Gastrocnemius medialis (tissue), 4 donors: ENCODE results near the gene MYH13. TPM values are rescaled to one million over a fixed set of nuclear protein-coding genes. Genes with fewer than 3 reads are reported as not detected.

Experiments used
- ATAC-seq, 2 donors: fragments of 150-250 bp; one replicate each; pipeline ENCODE4 v1.9.1; 2016
- DNase-seq, 2 donors: peaks; one replicate each; pipeline ENCODE4 v3.0.0-alpha.2; 2019
- H3K27ac ChIP-seq, 4 donors: fragments of 200-600 bp; sonication (generic); 1 replicate in 1 of 4; 2 replicates in 3 of 4; pipeline ENCODE4 v1.5.1; 2016 to 2018; ENCODE audit warnings: mild to moderate bottlenecking in 2 of 4, moderate library complexity in 1 of 4
- H3K27me3 ChIP-seq, 3 donors: fragments of 200-600 bp; sonication (generic) in 2 of 3; 1 replicate in 1 of 3; 2 replicates in 2 of 3; pipeline versions ENCODE4 v1.5.1 to v1.6.0; 2016 to 2019; ENCODE audit warnings: mild to moderate bottlenecking in 1 of 3, moderate library complexity in 1 of 3
- H3K36me3 ChIP-seq, 2 donors: fragments of 200-600 bp; sonication (generic) in 1 of 2; one replicate each; pipeline ENCODE4 v1.5.1; 2017 to 2018
- H3K4me1 ChIP-seq, 2 donors: fragments of 200-600 bp; sonication (generic) in 1 of 2; one replicate each; pipeline ENCODE4 v1.5.1; 2016 to 2017; ENCODE audit warnings: mild to moderate bottlenecking in 2 of 2
- H3K4me3 ChIP-seq, 4 donors: fragments of 200-600 bp; sonication (generic) in 3 of 4; 1 replicate in 1 of 4; 2 replicates in 3 of 4; pipeline ENCODE4 v1.5.1; 2016 to 2019; ENCODE audit warnings: mild to moderate bottlenecking in 2 of 4
- H3K9me3 ChIP-seq, 3 donors: fragments of 200-600 bp; sonication (generic) in 2 of 3; 1 replicate in 1 of 3; 2 replicates in 2 of 3; pipeline ENCODE4 v1.5.1; 2016 to 2019
- POLR2A ChIP-seq, 2 donors: fragments of 450-650 bp; IDR thresholded peaks; one replicate each; pipeline ENCODE4 v1.6.1; 2017; ENCODE audit warnings: antibody characterized with exemption in 2 of 2, mild to moderate bottlenecking in 2 of 2, moderate library complexity in 2 of 2
- in situ Hi-C, 4 donors: fragments of 200-750 bp; cut with MboI; loops; one replicate each; pipeline versions ENCODE4 v1.15.0 to v1.8.0; 2017; ENCODE audit warnings: low sequenced_read_pairs in 4 of 4
- intact Hi-C: fragments of 100-400 bp; cut with DNase I; formaldehyde crosslinking; loops from one replicate; pipeline ENCODE4 v1.15.1; 2023; ENCODE audit warnings: low total_unique reads
- total RNA-seq, 4 donors: library from RNA; depleted of rRNA; stranded (reverse); fragments of >200 nt; gene quantifications; one replicate each; pipeline versions ENCODE4 v1.1.0 to v1.2.3, GENCODE V29; 2016
- TF ChIP-seq, protein P1 (sequence below), 5 experiments: fragments of 450-650 bp in 3 of 5; fragments of 200-600 bp in 2 of 5; sonication (generic) in 2 of 5; IDR thresholded peaks in 4 of 5; conservative IDR thresholded peaks in 1 of 5; 1 replicate in 4 of 5; 2 replicates in 1 of 5; pipeline ENCODE4 v1.5.1; 2016 to 2019; ENCODE audit warnings: antibody characterized with exemption in 5 of 5, mild to moderate bottlenecking in 3 of 5, moderate library complexity in 3 of 5

The MYH13 gene
- total RNA-seq, 4 donors from 2014 or later, result not detected

DNA sequence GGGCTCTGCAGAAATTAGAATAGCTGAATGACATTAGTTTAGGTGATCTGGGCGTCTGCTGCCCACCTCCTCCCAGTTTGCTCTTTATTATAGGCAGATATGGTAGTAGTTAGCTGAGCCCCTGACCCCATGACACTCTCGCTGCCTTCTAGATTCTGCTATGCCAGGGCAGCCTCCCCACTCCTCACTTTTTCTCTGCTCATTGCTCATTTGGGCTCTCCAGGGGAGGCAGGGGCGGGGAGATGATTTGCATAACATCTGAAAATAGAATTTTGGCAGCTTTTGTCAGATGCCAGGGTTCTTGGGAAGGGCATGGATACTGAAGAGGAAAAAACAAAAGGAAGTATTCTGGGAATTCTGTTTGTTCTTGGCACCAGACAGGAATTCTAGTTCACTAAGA is 96.4 kb downstream of the MYH13 start:
- Histone ChIP-seq H3K4me1 (no peaks in the 10 kb centered on the region), H3K36me3 (no peaks in the 10 kb centered on the region), H3K27me3 (no peaks in the 10 kb centered on the region), H3K27ac (no peak overlapping the region), H3K9me3 (no peaks in the 10 kb centered on the region), H3K4me3 (no peak overlapping the region)
- DNase-seq, result no peak
- no peak for ATAC-seq
- TF ChIP-seq POLR2A (IDR thresholded peaks at IDR 0.05), result no peak
- TF ChIP-seq, protein P1, sequence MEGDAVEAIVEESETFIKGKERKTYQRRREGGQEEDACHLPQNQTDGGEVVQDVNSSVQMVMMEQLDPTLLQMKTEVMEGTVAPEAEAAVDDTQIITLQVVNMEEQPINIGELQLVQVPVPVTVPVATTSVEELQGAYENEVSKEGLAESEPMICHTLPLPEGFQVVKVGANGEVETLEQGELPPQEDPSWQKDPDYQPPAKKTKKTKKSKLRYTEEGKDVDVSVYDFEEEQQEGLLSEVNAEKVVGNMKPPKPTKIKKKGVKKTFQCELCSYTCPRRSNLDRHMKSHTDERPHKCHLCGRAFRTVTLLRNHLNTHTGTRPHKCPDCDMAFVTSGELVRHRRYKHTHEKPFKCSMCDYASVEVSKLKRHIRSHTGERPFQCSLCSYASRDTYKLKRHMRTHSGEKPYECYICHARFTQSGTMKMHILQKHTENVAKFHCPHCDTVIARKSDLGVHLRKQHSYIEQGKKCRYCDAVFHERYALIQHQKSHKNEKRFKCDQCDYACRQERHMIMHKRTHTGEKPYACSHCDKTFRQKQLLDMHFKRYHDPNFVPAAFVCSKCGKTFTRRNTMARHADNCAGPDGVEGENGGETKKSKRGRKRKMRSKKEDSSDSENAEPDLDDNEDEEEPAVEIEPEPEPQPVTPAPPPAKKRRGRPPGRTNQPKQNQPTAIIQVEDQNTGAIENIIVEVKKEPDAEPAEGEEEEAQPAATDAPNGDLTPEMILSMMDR (IDR thresholded peaks at IDR 0.05 in 4 of 5, conservative IDR thresholded peaks at IDR 0.05 in 1 of 5), result no peak
- intact Hi-C loops (no loop called here), in situ Hi-C loops (no loop called here)

DNA sequence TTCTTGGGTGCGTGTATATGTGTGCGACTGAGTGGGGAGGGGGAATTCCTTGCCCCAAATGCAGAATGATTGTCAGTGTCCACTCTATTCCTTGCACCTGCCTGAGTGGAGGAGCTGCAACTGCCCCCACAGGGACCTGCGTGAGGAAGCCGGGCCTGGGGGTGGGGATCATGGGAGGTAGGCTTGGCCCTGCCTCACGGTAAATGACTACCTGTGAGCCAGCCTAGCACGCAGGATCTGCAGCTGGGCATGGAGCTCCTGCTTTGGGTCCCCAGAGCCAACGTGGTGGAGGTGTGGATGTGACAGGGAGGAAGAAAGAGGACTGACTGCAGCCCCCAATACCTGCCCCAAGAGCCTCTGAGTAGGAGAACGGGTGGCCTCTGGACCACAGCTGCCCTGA is 97.4 kb downstream of the MYH13 start:
- H3K4me1 ChIP-seq, result no peaks in the 10 kb centered on the region
- DNase-seq, result no peak
- H3K27me3 ChIP-seq, result no peaks in the 10 kb centered on the region
- in situ Hi-C loops, result no loop called here
- intact Hi-C loops, result no loop called here
- H3K9me3 ChIP-seq, result no peaks in the 10 kb centered on the region
- ATAC-seq, result no peak
- TF ChIP-seq, protein P1 (IDR thresholded peaks at IDR 0.05 in 4 of 5, conservative IDR thresholded peaks at IDR 0.05 in 1 of 5), result no peak
- TF ChIP-seq POLR2A (IDR thresholded peaks at IDR 0.05), result no peak
- H3K36me3 ChIP-seq, result no peaks in the 10 kb centered on the region
- no peak overlapping the region for H3K4me3 ChIP-seq
- H3K27ac ChIP-seq, result no peak overlapping the region

DNA sequence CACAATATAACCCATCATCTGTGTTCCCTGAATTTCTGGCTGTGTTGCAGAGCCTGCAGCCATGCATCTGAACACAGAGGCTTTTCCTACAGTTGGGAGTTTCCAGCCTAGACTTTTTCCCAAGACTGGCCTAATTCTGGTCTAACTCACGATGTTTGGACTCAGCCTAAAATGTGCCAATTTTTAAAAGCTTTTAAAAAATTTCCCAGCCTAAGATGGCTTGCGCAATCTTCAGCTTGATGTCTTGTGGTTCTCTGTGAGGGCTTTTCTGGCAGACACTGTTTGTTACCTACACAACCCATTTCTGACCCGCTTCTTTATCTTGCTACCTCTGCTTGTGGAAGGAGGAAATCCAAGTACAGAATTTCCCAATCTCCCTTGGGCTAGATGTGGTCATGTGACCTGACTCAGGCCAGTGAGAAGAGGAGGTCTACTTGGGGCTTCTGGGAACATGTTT is 101.7 kb downstream of the MYH13 start:
- Histone ChIP-seq H3K27me3 (no peaks in the 10 kb centered on the region), H3K36me3 (no peaks in the 10 kb centered on the region), H3K4me3 (no peak overlapping the region), H3K9me3 (no peaks in the 10 kb centered on the region), H3K4me1 (no peaks in the 10 kb centered on the region), H3K27ac (no peak overlapping the region)
- ATAC-seq, result no peak
- intact Hi-C loops, result no loop called here
- TF ChIP-seq, protein P1 (IDR thresholded peaks at IDR 0.05 in 4 of 5, conservative IDR thresholded peaks at IDR 0.05 in 1 of 5), result no peak
- no peak for TF ChIP-seq POLR2A (IDR thresholded peaks at IDR 0.05)
- in situ Hi-C loops, result no loop called here
- DNase-seq, result no peak

DNA sequence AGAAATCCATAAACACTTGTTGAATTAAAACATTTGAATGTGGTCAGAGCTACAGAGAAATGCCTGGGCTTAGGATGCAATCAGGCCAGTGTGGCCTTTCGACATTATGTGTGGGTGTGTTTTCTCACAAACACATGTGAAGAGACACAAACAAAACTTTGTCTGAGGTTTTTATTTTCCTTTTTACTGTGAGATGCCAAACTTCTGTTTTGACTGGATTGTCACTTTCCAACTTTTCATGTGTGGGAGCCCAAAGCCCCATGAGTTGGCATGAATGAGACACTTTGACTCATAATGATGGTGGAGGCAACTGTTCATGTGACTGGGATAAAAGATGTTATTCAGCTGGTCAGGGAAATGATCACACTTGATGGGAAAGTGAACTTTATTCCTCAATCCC is 102.5 kb downstream of the MYH13 start:
- Histone ChIP-seq H3K27me3 (no peaks in the 10 kb centered on the region), H3K4me1 (no peaks in the 10 kb centered on the region), H3K36me3 (no peaks in the 10 kb centered on the region), H3K27ac (no peak overlapping the region), H3K4me3 (no peak overlapping the region), H3K9me3 (no peaks in the 10 kb centered on the region)
- in situ Hi-C loops, result no loop called here
- DNase-seq (no peak), ATAC-seq (no peak)
- TF ChIP-seq POLR2A (IDR thresholded peaks at IDR 0.05), result no peak
- TF ChIP-seq, protein P1 (IDR thresholded peaks at IDR 0.05 in 4 of 5, conservative IDR thresholded peaks at IDR 0.05 in 1 of 5), result no peak
- intact Hi-C loops, result no loop called here

DNA sequence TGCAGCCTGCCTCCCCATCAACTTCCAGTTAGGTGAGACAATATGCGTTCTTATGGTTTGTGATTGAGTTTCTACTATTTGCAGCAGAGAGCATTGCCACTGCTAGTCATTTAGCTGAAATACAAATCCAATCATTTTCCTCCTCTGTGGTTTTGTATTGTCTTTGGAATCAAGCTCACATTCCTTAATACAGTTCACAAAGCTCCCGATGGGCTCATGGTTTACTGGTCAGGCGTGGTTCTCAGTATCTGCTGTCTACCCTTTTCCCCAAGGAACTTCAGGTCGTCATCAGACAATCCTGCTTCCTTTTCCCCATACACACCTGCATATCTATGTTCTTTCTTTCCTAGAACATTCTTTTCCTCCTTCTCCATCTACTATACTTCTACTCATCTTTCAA is 104.8 kb downstream of the MYH13 start:
- Histone ChIP-seq H3K9me3 (no peaks in the 10 kb centered on the region), H3K36me3 (no peaks in the 10 kb centered on the region), H3K4me3 (no peak overlapping the region), H3K27me3 (no peaks in the 10 kb centered on the region), H3K4me1 (no peaks in the 10 kb centered on the region), H3K27ac (no peak overlapping the region)
- no peak for DNase-seq
- TF ChIP-seq, protein P1 (IDR thresholded peaks at IDR 0.05 in 4 of 5, conservative IDR thresholded peaks at IDR 0.05 in 1 of 5), result no peak
- TF ChIP-seq POLR2A (IDR thresholded peaks at IDR 0.05), result no peak
- intact Hi-C loops, result no loop called here
- ATAC-seq, result no peak
- in situ Hi-C loops, result no loop called here
